ENCODE results near the gene KLK6.
"Not testable (repeated sequence)": the region's sequence is repeated elsewhere in the genome, so short reads cannot be mapped to it uniquely, and the experiment has no call there.

KLK6 gene

DNA sequence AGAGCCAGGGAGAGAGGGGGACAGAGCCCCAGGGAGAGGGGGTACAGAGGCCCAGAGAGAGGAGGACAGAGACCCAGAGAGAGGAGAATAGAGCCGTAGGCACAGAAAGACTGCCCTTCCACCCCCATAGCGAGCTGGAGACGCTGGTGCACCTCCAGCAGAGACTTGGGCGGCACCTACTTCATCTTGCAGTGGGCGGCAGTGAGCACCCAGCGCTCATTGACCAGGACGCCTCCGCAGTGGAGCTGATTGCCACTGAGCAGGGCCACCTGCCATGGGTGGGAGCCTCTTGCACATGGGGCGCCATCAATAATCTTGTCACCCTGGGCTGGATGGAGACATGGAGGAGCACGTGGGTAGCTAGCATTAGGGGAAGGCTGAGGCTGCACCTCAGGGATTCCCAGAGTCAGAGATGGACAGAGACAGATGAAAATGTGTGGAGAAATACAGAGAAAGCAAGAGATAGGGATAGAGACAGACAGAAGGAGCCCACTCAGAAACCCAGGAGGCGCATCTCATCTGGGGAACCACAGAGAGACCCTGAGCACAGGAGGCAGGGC is 12.3 kb upstream of the KLK6 start:
- no peak for TF ChIP-seq JUND (IDR thresholded peaks at IDR 0.05; ENCODE audit: low read depth)
- no peak for DNase-seq (ENCODE audit: low read depth in 1 of 2, low spot score in 1 of 2)
- in situ Hi-C loops (cut with HindIII; ENCODE audit: low pct_unique_long_range_greater_than_20kb, low sequenced_read_pairs): no loop called here

DNA sequence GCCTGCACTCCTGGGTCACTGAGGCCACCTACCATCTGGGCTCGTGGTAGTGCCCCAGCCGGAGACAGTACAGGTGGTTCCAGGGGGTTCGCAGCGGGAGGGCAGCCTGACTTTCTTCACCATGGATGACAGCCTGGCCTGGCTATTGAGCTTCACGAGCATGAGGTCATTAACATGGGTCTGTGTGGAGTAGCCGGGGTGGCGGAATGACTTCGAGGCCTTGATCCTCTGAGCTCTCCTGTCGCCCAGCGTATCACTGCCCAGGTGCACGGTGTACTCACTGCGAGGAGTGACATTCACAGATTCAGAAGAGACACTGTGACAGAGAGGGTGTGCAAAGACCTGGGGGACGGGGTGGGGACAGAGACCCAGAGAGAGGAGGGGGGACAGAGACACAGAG is 10.8 kb upstream of the KLK6 start:
- DNase-seq (ENCODE audit: low read depth in 1 of 2, low spot score in 1 of 2): no peak
- in situ Hi-C loops (cut with HindIII; ENCODE audit: low pct_unique_long_range_greater_than_20kb, low sequenced_read_pairs): no loop called here
- TF ChIP-seq JUND (IDR thresholded peaks at IDR 0.05; ENCODE audit: low read depth): no peak

DNA sequence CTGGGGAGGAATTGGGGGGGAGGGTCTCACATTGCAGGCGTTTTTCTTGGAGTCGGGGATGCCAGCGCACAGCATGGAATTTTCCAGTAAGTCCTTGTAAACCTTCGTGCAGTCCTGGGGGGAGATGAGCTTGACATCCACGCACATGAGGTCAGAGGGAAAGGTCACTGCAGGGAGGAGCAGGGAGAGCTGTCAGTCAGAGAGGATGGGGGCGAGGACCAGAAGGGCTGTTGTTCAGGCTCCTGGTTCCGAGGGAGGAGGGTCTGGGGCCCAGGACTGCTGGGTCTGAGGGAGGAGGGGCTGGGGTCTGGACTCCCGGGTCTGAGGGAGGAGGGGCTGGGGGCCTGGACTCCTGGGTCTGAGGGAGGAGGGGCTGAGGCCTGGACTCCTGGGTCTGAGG is 10.4 kb upstream of the KLK6 start:
- in situ Hi-C loops (cut with HindIII; ENCODE audit: low pct_unique_long_range_greater_than_20kb, low sequenced_read_pairs): no loop called here
- no peak for TF ChIP-seq JUND (IDR thresholded peaks at IDR 0.05; ENCODE audit: low read depth)
- DNase-seq (ENCODE audit: low read depth in 1 of 2, low spot score in 1 of 2): no peak

DNA sequence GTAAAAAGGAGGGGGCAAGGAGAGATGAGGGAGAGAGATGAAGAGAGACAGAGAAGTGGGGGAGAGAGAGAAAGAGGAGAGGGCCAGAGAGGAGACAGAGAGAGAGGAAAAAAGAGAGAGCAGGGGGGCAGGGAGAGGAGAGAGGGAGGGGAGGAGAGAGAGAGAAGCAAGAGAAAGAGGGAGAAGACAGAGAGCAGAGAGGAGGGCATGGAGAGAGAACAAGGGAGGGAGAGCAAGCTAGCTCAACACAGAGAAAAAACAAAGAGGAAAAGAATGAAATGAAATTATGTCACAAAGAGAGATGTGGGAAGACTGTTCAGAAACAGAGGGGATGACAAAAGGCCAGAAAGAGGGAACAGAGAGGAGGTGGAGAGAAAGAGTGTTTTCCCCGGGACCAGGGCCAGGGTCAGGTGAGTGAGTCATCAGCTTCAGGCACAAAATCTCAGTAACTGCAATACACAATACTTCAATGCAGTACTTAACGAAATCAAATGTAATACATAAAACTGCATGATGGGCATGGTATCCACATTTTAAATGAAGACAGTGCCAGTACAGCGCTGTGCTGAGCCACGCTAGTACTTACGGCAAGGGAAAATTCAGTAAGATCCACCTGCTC is 9.5 kb upstream of the KLK6 start:
- no peak for TF ChIP-seq JUND (IDR thresholded peaks at IDR 0.05; ENCODE audit: low read depth)
- in situ Hi-C loops (cut with HindIII; ENCODE audit: low pct_unique_long_range_greater_than_20kb, low sequenced_read_pairs): no loop called here

DNA sequence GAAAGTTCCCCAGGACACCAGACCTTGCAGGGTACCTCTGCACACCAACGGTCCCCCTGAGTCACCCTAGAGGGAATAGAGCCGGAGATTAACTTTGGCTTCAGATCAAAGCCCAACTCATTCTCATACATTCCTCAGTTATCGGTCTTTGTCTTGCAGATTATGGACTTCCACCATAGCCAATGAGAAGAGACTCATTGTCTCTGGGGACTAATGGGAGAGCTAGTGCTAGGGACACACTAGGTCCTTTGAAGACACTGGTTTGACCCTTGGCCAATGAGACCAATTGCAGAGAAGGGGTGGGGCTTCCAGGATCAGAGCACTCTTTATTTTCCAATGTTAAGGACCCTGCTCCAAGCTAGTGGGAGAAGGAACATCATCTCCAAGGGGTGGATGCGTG is 8.2 kb upstream of the KLK6 start:
- DNase-seq (ENCODE audit: low read depth in 1 of 2, low spot score in 1 of 2): no peak
- in situ Hi-C loops (cut with HindIII; ENCODE audit: low pct_unique_long_range_greater_than_20kb, low sequenced_read_pairs): no loop called here
- TF ChIP-seq JUND (IDR thresholded peaks at IDR 0.05; ENCODE audit: low read depth): no peak

More for the DNA sequence above, 9.5 kb upstream of the KLK6 start:
- DNase-seq (ENCODE audit: low read depth in 1 of 2, low spot score in 1 of 2): no peak

DNA sequence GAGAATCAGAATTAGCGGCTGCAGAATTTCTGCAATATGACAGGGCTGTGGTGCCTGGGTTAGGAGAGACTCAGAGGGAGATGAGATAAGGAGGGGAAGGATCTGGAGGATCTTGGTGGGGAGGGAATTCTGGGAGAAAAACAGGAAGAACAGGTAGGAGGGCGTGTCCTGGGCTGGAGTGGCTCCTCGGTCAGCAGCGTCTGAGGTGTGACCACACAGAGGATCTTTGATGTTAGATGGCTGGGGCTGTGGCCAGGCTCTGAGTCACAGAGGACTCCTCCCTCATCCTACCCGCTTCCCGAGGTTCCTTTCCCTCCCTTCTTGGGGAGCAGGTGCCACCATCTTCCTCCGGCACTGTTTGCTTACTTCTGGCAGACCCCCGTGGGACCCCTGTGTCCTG is 6.4 kb upstream of the KLK6 start:
- peak in 1 of 2 experiments; percentile 43 for DNase-seq (ENCODE audit: low read depth in 1 of 2, low spot score in 1 of 2)
- no peak for TF ChIP-seq JUND (IDR thresholded peaks at IDR 0.05; ENCODE audit: low read depth)
- in situ Hi-C loops (cut with HindIII; ENCODE audit: low pct_unique_long_range_greater_than_20kb, low sequenced_read_pairs): no loop called here

DNA sequence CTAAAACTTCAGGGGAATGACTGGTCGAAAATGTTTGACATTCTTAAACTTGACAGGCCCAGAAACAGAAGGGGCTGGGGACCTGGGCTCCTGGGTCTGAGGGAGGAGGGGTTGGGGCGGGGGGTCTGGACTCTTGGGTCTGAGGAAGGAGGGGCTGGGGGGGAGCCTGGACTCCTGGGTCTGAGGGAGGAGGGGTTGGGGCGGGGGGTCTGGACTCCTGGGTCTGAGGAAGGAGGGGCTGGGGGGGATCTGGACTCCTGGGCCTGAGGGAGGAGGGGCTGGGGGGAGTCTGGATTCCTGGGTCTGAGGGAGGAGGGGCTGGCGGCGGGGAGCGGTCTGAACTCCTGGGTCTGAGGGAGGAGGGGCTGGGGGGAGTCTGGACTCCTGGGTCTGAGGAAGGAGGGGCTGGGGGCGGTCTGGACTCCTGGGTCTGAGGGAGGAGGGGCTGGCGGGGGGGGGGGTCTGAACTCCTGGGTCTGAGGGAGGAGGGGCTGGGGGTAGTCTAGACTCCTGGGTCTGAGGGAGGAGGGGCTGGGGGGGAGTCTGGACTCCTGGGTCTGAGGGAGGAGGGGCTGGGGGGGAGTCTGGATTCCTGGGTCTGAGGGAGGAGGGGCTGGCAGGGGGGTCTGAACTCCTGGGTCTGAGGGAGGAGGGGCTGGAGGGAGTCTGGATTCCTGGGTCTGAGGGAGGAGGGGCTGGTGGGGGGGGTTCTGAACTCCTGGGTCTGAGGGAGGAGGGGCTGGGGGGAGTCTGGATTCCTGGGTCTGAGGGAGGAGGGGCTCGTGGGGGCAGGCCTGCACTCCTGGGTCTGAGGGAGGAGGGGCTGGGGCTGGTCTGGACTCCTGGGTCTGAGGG is 5.5 kb upstream of the KLK6 start:
- no peak for DNase-seq (ENCODE audit: low read depth in 1 of 2, low spot score in 1 of 2)
- in situ Hi-C loops (cut with HindIII; ENCODE audit: low pct_unique_long_range_greater_than_20kb, low sequenced_read_pairs): no loop called here
- TF ChIP-seq JUND (IDR thresholded peaks at IDR 0.05; ENCODE audit: low read depth): no peak

DNA sequence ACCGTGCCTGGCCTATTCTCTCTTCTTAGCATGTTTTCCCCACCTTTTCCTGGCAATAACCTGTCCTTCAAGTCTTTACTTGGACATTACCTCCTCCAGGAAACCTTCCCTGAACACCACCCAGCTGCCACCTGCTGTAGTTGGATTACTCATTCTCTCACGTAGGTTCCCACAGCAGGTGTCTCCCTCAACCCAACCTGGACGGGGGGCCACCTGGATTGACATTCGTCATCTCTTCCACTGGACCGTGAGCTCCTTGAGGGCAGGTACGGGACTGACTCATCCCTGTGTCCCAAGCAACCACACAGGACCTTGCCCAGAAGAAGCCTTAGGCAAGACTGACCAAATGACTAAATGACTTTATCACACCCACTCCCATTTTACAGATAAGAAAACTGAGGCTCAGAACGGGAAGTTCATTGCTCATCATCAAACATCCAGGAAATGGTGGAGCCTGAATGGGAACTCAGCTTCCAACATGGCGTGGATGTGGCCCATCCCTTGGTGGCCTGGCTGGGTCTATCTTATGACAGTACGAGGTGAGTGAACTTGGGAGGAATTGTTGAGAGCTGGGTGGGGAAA is 3.5 kb upstream of the KLK6 start:
- in situ Hi-C loops (cut with HindIII; ENCODE audit: low pct_unique_long_range_greater_than_20kb, low sequenced_read_pairs): no loop called here
- TF ChIP-seq JUND (IDR thresholded peaks at IDR 0.05; ENCODE audit: low read depth): no peak
- DNase-seq (ENCODE audit: low read depth in 1 of 2, low spot score in 1 of 2): no peak

DNA sequence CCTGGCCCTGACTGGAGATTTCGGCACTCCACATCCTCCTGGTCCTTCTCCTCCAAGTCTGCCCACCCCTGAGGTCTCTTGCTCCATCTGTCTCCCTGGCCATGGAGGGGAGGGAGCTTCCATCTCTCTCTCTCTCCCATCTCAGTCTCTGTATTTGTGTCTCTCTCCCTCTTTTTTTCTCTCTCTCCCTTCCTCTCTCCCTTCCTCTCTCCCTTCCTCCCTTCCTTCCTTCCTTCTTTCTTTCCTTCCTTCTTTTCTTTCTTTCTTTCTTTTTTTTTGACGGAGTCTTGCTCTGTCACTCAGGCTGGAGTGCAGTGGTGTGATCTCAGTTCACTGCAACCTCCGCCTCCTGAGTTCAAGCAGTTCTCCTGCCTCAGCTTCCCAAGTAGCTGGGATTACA is 419 bp upstream of the KLK6 start:
- in situ Hi-C loops (cut with HindIII; ENCODE audit: low pct_unique_long_range_greater_than_20kb, low sequenced_read_pairs); DNase-seq (ENCODE audit: low read depth in 1 of 2, low spot score in 1 of 2): not testable (repeated sequence)

DNA sequence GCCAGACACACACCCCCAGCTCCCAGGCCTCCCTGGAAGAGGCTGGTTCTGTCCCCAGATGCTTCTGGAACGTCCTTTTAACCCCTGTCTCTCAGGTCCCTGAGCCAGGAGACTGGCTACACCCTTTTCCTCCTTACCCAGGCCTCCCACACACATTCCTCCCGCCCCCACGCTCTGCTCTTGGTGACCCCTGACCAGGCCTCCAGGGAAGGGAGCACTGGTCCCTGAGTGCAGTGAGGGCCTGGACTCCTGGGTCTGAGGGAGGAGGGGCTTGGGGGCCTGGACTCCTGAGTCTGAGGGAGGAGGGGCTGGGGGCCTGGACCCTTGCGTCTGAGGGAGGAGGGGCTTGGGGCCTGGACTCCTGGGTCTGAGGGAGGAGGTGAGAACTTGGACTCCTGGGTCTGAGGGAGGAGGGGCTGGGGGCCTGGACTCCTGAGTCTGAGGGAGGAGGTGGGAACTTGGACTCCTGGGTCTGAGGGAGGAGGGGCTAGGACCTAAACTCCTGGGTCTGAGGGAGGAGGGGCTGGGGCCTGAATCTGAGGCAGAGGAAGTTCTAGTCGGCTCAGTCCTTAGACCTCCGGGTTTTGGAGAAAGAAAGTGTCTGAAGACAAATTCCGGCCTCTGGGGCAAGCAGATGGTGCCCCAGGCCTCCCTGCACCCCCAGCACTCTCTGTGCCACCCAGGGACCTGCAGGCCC is 527 bp downstream of the KLK6 start:
- in situ Hi-C loops (cut with HindIII; ENCODE audit: low pct_unique_long_range_greater_than_20kb, low sequenced_read_pairs): no loop called here
- TF ChIP-seq JUND (IDR thresholded peaks at IDR 0.05; ENCODE audit: low read depth): no peak
- no peak for DNase-seq (ENCODE audit: low read depth in 1 of 2, low spot score in 1 of 2)

DNA sequence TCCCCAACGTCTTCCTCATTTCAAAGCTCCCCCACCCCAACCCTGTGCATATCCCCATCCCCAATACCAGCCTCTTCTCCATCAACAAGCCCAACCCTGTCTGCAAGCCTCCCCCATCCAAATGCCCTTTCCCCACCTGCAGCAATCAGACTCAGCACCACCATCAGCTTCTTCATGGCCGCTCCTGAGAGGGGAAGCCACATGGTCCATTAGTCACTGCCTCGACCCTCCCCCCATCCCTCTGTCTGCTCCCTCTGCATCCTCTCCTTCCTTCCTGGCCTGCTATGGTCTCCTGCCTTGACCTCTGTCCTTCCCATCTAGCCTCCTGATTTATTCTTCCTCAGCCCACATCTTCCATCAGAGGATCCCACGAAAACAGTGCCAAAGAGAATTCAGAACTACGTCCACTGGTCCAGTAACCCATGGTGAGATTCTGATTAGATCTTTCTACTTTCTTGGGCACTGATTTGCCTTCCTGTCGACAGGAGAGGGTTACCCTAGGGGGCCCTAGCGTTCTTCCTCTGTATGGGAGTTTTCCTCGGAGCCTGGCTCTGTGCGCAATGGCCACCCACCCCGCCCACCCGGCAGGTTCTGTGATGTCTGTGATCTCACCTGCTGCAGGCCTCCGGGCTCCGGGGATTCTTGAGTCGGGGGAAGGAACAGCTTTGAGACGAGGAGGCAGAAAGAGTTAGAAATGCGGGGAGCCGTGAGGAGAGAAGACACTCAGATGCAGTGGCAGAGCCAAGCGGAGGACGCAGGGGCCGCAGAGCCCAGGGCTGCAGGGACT is 1.3 kb downstream of the KLK6 start:
- in situ Hi-C loops (cut with HindIII; ENCODE audit: low pct_unique_long_range_greater_than_20kb, low sequenced_read_pairs): no loop called here
- DNase-seq (ENCODE audit: low read depth in 1 of 2, low spot score in 1 of 2): no peak
- no peak for TF ChIP-seq JUND (IDR thresholded peaks at IDR 0.05; ENCODE audit: low read depth)

DNA sequence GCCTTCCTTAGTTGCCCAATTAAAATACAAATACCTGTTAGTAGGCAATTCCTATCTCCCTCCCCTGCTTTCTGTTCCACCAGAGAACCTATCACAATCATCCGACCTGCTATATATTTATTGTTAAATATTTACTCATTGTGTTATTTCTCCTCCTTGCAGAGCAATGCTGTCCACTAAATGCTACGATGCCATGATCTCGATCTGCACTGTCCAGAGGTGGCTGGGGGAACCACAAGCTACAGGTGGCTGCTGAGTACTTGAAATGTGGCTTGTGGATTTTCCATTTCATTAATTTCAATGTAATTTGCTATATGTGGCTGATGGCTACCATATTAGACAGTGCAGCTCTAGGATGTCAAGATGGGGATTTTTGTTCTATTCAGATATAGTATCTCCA is 5.1 kb downstream of the KLK6 start:
- in situ Hi-C loops (cut with HindIII; ENCODE audit: low pct_unique_long_range_greater_than_20kb, low sequenced_read_pairs): no loop called here
- TF ChIP-seq JUND (IDR thresholded peaks at IDR 0.05; ENCODE audit: low read depth): no peak
- no peak for DNase-seq (ENCODE audit: low read depth in 1 of 2, low spot score in 1 of 2)

Measured in T47D (cell line).